NCI-H1930 (cell line): ENCODE results near the gene RETREG3.
"Not testable (repeated sequence)": the region's sequence is repeated elsewhere in the genome, so short reads cannot be mapped to it uniquely, and the experiment has no call there.

Source experiments
- DNase-seq, 2 experiments: peaks; one replicate each; lab custom pipeline; 2025; lab: John Stamatoyannopoulos, UW

Gene RETREG3

GRCh38 chr17:42571435-42572225 lies 37.5 kb downstream of the RETREG3 start:
- DNase-seq = no peak

- DNase-seq = no peak
Observed at GRCh38 chr17:42568341-42569111, 40.6 kb downstream of the RETREG3 start.

GRCh38 chr17:42566883-42567573 lies 42.1 kb downstream of the RETREG3 start, which contains the start of gene MLX:
TSS of gene MLX (plus strand) at chr17:42567100. CDS start at chr17:42567125, 25 bp downstream.
- peak; percentile 69 to 89 for DNase-seq

GRCh38 chr17:42566215-42566882 lies 42.8 kb downstream of the RETREG3 start:
- DNase-seq = no peak

- DNase-seq = no peak
Observed at GRCh38 chr17:42565523-42566214, 43.5 kb downstream of the RETREG3 start.

- DNase-seq = no peak
Observed at GRCh38 chr17:42564815-42565522, 44.2 kb downstream of the RETREG3 start.

GRCh38 chr17:42563950-42564349 lies 45.2 kb downstream of the RETREG3 start:
- DNase-seq = no peak

- DNase-seq = no peak
Observed at GRCh38 chr17:42563543-42563942, 45.6 kb downstream of the RETREG3 start.

- no peak for DNase-seq
Observed at GRCh38 chr17:42563143-42563509, 46.0 kb downstream of the RETREG3 start.

- no peak for DNase-seq
Observed at GRCh38 chr17:42562388-42563142, 46.6 kb downstream of the RETREG3 start.

- peak; percentile 93 to 98 for DNase-seq
Observed at GRCh38 chr17:42561897-42562387, 47.2 kb downstream of the RETREG3 start, which contains the start of gene COASY. TSS of gene COASY (plus strand) at chr17:42562148. CDS start at chr17:42562623, 475 bp downstream.

GRCh38 chr17:42560246-42560645 lies 48.9 kb downstream of the RETREG3 start:
- DNase-seq = no peak

GRCh38 chr17:42559075-42559474 lies 50.1 kb downstream of the RETREG3 start:
- DNase-seq = no peak

- not testable (repeated sequence) for DNase-seq
Observed at GRCh38 chr17:42555961-42556617, 53.1 kb downstream of the RETREG3 start.

GRCh38 chr17:42555122-42555622 lies 54.0 kb downstream of the RETREG3 start:
- no peak for DNase-seq

- DNase-seq = peak; percentile 79 to 83
Observed at GRCh38 chr17:42554250-42555121, 54.7 kb downstream of the RETREG3 start.

- no peak for DNase-seq
Observed at GRCh38 chr17:42553866-42554249, 55.3 kb downstream of the RETREG3 start.
